HPDE6-E6E7 (cell line): ENCODE results near the gene CLIC3.

ENCODE experiments used
- DNase-seq: peaks from one replicate; pipeline ENCODE4 v3.0.0; 2011; ENCODE audit warnings: missing footprints; ENCODE audit errors: extremely low spot score

Gene CLIC3

GRCh38 chr9:137030538-137031527, 34.5 kb upstream of the CLIC3 start:
- DNase-seq, result no peak

- no peak for DNase-seq
These were observed 33.6 kb upstream of the CLIC3 start for GRCh38 chr9:137030006-137030405.

- DNase-seq, result no peak
These were observed 32.9 kb upstream of the CLIC3 start for GRCh38 chr9:137029058-137029936.

GRCh38 chr9:137028263-137029057, 32.1 kb upstream of the CLIC3 start:
- no peak for DNase-seq

- DNase-seq, result no peak
These were observed 31.2 kb upstream of the CLIC3 start, which contains the start of gene ABCA2 for GRCh38 chr9:137027369-137028262. Gene ABCA2 (minus strand): TSS chr9:137028237. CDS start chr9:137028140, 97 bp downstream.

- no peak for DNase-seq
These were observed 30.5 kb upstream of the CLIC3 start for GRCh38 chr9:137026828-137027227.

- no peak for DNase-seq
These were observed 30.0 kb upstream of the CLIC3 start for GRCh38 chr9:137026384-137026783.

GRCh38 chr9:137025517-137025966, 29.2 kb upstream of the CLIC3 start:
- DNase-seq, result no peak

GRCh38 chr9:137023583-137023991, 27.2 kb upstream of the CLIC3 start:
- no peak for DNase-seq

- DNase-seq, result no peak
These were observed 26.8 kb upstream of the CLIC3 start for GRCh38 chr9:137023157-137023556.

GRCh38 chr9:137022662-137023008, 26.3 kb upstream of the CLIC3 start:
- DNase-seq, result no peak

- no peak for DNase-seq
These were observed 25.8 kb upstream of the CLIC3 start for GRCh38 chr9:137021979-137022661.

GRCh38 chr9:137021568-137021978, 25.2 kb upstream of the CLIC3 start:
- DNase-seq, result no peak

- DNase-seq, result no peak
These were observed 24.6 kb upstream of the CLIC3 start for GRCh38 chr9:137020771-137021567.

- DNase-seq, result no peak
These were observed 23.7 kb upstream of the CLIC3 start for GRCh38 chr9:137019891-137020683.

- no peak for DNase-seq
These were observed 22.6 kb upstream of the CLIC3 start for GRCh38 chr9:137018761-137019559.

- no peak for DNase-seq
These were observed 21.6 kb upstream of the CLIC3 start for GRCh38 chr9:137017791-137018497.
